GM18858 (cell line): ENCODE measurements around the gene SLC30A2.
"Not testable (repeated sequence)": the region's sequence is repeated elsewhere in the genome, so short reads cannot be mapped to it uniquely, and the experiment has no call there.

Experiments used
- ATAC-seq: cut with Tn5 transposase; IDR thresholded peaks from one replicate; pipeline ENCODE4 v1.9.1; 2021; ENCODE audit not compliant: unreplicated experiment

The SLC30A2 gene

DNA sequence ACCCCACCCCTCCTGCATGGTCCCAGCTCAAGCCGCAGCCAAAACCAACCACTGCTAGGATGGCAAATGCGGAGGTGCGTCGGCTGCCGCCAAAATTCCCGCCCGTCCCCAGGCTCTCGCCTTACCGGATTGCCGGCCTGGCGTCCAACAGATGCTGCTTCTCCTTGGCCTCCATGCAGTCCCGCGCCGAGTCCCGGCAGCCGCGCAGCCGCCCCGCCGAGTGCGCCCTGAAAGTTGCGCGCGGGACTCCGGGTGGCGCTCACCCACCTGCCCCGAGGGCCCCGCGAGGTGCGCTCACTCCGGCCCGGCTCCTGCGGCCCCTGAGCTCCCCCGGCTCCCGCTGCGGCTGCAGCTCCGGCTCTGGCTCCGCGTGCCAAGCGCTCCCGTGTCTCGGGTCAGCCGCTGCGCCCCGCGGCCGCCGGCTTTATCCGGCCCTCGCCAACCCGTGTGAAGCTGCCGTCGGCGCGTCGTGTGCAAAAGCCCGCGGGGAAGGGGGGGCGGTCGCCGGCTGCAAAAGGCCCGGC, at the start of gene SLC30A2:
TSS of gene SLC30A2 (minus strand) at position 397 of the 524 bp plus-strand sequence. CDS start at position 175, 222 bp downstream.
- no peak for ATAC-seq

GRCh38 chr1:26094677-26095383, 48.9 kb upstream of the SLC30A2 start:
- ATAC-seq = no peak

DNA sequence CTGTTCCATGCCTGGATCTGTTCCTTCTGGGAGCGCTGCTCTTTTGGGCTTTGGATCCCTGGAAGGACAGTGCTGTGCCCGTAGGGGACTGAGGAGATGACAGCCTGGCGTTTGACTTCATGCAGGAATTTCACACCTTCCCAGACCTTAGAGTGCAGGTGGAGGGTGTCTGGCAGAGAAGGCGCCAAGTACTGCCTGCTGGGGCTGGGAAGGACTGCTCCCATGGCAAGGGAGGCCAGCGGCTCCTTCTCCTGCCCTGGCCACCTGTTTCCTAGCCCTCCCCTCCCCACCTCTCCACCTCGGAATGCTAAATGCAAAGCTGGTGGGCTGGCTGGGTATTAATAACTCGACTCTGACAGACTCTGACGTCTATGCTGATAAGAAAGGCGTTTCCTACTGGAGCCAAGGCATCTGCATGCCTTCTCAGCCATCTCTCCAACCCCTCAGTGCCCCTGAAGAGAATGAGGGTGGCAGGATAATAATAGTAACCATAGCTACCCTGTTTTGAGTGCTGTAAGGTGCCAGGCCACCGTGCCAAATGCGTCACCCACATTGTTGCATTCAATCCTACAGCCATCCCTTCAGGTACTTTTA, 48.3 kb upstream of the SLC30A2 start:
- ATAC-seq = no peak

GRCh38 chr1:26093569-26093968, 47.7 kb upstream of the SLC30A2 start:
- not testable (repeated sequence) for ATAC-seq

DNA sequence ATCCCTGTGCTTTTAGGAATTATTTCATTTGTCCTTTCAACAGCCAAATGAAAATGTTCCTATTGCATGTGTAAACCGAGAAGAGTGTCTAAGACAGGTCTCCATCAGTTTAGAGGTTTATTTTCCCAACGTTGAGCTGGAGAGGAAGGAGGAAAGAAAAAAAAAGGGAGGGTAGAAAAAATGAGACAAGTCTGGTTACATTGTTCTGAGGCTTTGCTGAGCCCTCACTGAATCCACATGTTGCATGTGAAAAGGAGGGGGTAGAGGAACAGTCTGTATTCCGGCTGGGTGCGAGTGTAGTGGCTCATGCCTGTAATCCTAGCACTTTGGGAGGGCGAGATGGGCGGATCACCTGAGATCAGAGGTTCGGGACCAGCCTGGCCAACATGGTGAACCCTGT, 46.5 kb upstream of the SLC30A2 start:
- ATAC-seq = no peak

- ATAC-seq = no peak
These were observed 45.0 kb upstream of the SLC30A2 start for GRCh38 chr1:26090893-26091292.

DNA sequence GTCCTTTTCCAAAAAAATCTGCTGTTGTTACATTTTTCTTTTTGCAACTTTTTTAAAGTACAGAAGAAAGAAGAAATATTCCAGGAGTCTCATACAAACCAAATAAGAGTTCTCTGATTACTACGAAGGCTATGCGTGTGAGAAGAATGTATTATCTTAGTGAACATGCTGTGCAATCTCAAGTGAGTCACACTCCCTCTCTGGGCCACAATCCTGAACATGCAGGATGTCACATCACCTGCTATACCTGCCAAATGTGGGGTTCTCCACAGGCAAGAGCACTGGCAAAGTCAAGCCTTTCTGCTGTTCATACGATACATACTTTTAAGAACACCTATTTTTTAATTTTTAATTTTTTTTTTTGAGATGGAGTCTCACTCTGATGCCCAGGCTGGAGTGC, 43.2 kb upstream of the SLC30A2 start:
- ATAC-seq = no peak

- ATAC-seq = no peak
These were observed 38.9 kb upstream of the SLC30A2 start for GRCh38 chr1:26084844-26085243.

DNA sequence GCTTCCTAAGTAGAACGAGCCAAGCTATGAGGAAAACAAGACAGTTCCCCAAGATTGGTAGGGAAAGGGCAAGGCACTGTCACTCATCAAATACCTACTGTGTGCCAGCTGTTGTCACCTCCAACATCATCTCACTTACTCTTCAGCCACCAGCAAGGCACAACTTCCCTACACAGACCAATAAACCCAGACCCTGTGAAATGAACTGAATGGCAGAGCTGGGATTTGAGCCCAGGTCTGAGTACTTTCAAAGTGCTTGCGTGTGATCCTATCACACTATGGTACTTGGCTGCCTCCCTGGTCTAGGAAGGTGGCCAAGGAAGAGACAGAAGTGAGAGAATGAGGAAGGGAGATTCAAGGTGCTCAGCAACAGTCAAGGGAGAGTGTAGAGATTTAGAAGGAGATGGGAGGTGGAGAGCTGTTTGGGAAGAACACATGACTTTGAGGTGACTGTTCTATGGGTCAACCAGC, 38.2 kb upstream of the SLC30A2 start:
- no peak for ATAC-seq

- ATAC-seq = no peak
These were observed 37.3 kb upstream of the SLC30A2 start for GRCh38 chr1:26083208-26083607.

GRCh38 chr1:26082020-26082350, 36.1 kb upstream of the SLC30A2 start:
- ATAC-seq = no peak

DNA sequence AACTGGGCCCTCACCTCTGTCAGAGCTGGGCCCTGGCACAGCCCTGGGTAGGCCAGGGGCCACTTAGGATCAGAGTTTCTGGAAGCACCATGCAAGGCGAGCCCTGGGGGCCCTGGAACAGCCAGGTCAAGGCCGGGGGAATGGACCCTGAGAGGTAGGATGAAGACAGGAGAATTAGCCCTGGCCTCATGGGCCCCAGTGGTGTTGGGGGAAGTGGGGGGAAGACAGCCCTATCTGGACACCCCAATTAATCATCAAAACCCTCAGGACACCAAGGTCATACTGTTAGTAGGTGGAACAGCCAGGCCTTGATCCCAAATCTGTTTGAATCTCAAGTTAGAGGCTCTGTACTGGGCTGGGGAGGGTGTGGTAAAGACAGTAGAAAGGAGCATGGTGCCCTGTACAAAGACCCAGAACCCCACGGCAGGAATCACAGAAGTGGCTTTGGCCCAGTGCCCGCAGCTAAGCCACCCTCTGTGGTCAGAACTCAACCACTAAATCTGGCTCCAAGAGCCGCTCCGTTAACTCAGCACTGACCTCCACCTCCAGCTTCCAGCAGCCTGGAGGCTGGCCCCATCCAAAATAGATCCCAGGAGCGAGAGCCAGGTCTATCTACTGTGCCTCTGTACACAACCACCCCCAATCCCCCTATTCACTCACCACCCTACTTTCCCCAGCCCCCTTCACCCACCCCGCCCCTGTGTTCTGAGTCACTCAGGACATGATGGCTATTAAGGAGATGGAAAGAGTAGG, 35.5 kb upstream of the SLC30A2 start:
- no peak for ATAC-seq

- ATAC-seq = no peak
These were observed 34.3 kb upstream of the SLC30A2 start for GRCh38 chr1:26079960-26080814.

DNA sequence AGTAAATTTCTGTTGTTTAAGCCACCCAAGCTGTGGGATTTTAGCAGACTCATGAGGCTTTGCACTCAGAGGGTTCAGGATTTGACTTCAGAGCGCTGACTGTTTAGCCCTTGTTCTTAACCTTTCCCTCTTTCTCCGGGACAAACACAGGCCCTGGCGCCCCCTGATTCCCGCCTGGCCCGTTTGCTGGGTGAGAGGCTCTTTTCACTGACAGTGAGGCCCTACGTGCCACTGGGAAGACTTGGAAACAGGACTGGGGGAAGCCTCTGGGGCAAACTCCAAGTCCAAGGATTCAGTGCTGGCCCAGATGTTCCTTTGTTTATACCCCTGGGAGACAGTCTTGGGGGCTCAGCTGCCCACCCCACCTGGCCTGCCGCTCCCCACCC, 33.3 kb upstream of the SLC30A2 start:
- ATAC-seq = no peak

DNA sequence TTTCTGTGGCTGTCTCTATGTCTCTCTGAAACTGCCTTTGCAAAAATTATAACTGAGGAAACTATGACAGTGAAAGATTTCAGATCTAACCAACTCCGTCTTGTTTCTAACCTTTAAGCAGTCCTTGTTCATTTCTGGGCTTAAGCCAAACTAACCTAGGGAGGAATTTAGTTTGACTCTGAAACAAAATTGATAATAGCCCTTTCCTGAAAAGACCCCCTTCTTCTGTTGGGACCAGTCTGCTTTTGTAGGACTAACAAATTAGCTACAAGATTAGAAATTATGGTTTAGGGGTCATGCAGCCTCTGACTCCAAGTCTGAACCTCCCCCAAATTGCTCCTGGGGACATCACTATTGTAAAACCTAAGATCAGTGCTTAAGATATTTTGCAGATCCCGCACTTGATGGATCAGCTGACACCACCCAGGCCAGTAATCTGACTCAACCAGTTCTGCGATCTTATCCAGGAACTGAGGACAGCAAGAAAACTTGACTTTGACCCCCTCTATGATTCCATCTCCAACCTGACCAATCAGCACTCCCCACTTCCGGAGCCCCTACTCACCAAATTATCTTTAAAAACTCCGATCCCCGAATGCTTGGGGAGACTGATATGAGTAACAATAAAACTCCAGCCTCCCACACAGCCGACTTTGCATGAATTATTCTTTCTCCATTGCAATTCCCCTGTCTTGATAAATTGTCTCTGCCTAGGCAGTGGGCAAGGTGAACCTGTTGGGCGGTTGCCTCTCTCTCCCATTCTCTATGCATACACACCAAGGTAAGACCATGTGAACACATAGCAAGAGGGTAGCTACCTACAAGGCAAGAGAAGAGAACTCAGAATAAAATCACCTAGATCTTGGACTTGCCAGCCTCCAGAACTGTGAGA, 32.6 kb upstream of the SLC30A2 start:
- no peak for ATAC-seq

DNA sequence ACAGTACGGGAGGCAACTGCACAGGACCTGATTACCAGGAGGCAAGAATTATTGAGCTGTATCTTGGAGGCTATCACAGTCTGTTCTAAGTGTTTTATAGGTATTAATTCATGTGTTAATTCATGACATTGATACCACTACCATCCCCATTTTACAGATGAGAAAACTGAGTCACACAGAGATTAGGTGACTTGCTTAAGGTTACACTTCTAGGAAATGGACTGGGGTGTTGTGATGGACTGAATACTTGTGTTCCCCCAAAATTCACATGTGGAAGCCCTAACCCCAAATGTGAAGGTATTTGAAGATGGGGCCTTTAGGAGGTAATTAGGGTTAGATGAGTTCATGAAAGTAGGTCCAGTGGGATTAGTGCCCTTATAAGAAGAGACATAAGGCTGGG, 31.6 kb upstream of the SLC30A2 start:
- no peak for ATAC-seq

GRCh38 chr1:26075421-26076144, 29.7 kb upstream of the SLC30A2 start:
- no peak for ATAC-seq

DNA sequence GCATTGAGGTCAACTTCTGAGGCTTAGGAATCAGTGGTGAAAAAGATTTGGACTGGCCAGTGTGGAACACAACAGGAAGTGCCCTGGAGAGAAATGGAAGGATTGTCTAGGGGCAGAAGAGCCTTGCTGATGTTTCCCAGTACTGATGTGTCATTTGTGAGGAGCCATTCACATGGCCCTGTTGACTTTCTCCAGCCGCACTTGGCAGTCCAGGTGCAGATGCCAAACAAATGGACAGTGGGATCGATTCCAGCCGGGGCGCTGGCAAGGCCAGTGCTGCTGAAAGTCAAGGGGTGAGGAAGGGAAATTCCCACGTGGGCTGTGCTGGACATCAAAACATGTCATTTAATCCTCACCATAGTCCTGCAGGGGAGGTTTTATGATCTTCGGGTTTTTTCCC, 26.4 kb upstream of the SLC30A2 start:
- ATAC-seq = no peak

GRCh38 chr1:26070963-26071342, 25.0 kb upstream of the SLC30A2 start:
- no peak for ATAC-seq
